Osteoblast (primary cell): Measurements from ENCODE around the gene GNAI1. TPM values are rescaled to one million over a fixed set of nuclear protein-coding genes. Genes with fewer than 3 reads are reported as not detected.

Source experiments
- DNase-seq: peaks from one replicate; pipeline ENCODE4 v3.0.0; 2011; ENCODE audit warnings: low spot score, mixed read lengths; ENCODE audit not compliant: insufficient read length; ENCODE audit errors: missing footprints
- H2AFZ ChIP-seq: 2 replicates; pipeline ENCODE4 v1.6.0; 2011; ENCODE audit warnings: mild to moderate bottlenecking, low read length
- H3K27ac ChIP-seq: 2 replicates; pipeline ENCODE4 v1.5.1; 2011; ENCODE audit warnings: mild to moderate bottlenecking, low read depth, low read length, moderate library complexity
- H3K27me3 ChIP-seq: 2 replicates; pipeline ENCODE4 v1.6.0; 2012; ENCODE audit warnings: mild to moderate bottlenecking, control low read depth, inconsistent platforms, low read length, moderate library complexity; ENCODE audit not compliant: insufficient read depth
- H3K36me3 ChIP-seq: 2 replicates; pipeline ENCODE4 v1.5.1; 2011; ENCODE audit warnings: mild to moderate bottlenecking, low read length, control low read depth, moderate library complexity; ENCODE audit not compliant: insufficient read depth
- H3K4me1 ChIP-seq: 2 replicates; pipeline ENCODE4 v1.5.1; 2011; ENCODE audit warnings: mild to moderate bottlenecking, low read length, control low read depth, moderate library complexity; ENCODE audit not compliant: insufficient read depth
- H3K4me2 ChIP-seq: 2 replicates; pipeline ENCODE4 v1.6.0; 2011; ENCODE audit warnings: mild to moderate bottlenecking, low read length; ENCODE audit not compliant: insufficient read depth
- H3K4me3 ChIP-seq: fragments of 200-600 bp; sonication (generic); 3 replicates; pipeline ENCODE4 v1.5.1; 2012; ENCODE audit warnings: mild to moderate bottlenecking, low read length, inconsistent platforms; ENCODE audit not compliant: insufficient read depth
- H3K79me2 ChIP-seq: 2 replicates; pipeline ENCODE4 v1.6.0; 2012; ENCODE audit warnings: mild to moderate bottlenecking, low read length, control low read depth, inconsistent platforms; ENCODE audit not compliant: insufficient read depth
- H3K9me3 ChIP-seq: 2 replicates; pipeline ENCODE4 v1.5.1; 2011; ENCODE audit warnings: low read depth, low read length, control low read depth
- H4K20me1 ChIP-seq: 2 replicates; pipeline ENCODE4 v1.6.0; 2012; ENCODE audit warnings: mild to moderate bottlenecking, low read length, control low read depth; ENCODE audit not compliant: insufficient read depth
- total RNA-seq: library from RNA; depleted of rRNA; stranded (reverse); fragments of >200 nt; gene quantifications from 2 replicates; pipeline ENCODE4 v1.2.3, GENCODE V29; 2012
- TF ChIP-seq, protein P1 (sequence below): IDR thresholded peaks from 2 replicates; pipeline ENCODE4 v1.5.1; 2011; ENCODE audit warnings: mild to moderate bottlenecking, low read depth, low read length, moderate library complexity; ENCODE audit errors: extremely low read depth

The GNAI1 gene
- total RNA-seq, 1 donor: 36.2 TPM

DNA sequence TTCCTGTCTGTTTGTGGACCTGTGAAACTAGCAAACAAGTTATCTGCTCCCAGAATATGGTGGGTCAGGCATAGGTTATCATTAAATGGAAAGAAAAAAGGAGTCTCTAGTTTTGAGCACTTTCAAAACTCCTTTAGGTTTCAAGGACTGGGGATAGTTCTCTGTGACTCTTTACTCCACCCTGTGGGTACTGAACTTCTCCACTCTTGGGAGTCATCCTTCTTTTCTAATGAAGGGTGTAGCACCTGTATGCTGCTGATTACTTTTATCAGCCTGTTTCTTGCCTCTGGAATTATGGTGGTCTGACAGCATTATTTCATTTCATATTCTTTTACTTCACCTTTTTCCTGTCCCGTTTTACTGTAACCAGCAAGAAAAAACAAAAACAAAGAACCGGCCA lies 6.7 kb downstream of the GNAI1 start:
- no peak for DNase-seq

DNA sequence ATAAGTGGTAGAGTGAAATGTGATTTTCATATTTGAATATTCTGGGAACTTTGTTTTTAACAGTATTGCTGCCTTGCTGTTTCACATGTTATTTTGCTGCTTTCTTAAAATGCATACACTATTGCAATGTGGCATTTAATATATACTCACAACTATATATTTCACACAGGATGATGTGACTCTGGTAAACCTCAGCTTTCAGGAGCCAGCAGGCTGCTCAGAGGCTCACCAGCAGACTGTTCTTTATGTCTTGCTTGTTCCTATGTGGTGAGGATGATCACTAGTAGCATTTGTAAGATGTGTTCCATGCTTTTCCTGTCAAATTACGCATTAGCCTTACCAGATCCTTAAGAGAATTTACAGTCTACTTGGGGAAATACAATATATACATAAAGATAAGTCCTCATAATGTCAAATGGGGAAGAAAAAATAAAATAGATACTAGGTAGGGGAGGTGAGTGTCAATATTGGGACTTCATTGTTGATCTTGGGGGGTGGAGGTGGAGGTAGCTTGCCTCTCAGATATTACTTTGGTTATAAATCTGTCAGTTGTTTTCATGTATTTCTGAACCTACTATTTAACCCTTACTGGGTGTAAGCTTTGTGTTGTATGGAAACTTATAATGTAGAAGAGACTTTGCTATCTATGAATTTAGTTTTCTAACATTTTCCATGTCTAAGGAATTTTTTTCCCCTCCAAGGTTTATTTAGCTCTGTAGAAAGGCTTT lies 8.4 kb downstream of the GNAI1 start:
- H3K27ac ChIP-seq: no peak overlapping the region
- H3K4me3 ChIP-seq: no peak overlapping the region
- no peak overlapping the region for H2AFZ ChIP-seq
- H3K79me2 ChIP-seq: peaks cover 91% of the 10 kb centered on the region
- TF ChIP-seq, protein P1, sequence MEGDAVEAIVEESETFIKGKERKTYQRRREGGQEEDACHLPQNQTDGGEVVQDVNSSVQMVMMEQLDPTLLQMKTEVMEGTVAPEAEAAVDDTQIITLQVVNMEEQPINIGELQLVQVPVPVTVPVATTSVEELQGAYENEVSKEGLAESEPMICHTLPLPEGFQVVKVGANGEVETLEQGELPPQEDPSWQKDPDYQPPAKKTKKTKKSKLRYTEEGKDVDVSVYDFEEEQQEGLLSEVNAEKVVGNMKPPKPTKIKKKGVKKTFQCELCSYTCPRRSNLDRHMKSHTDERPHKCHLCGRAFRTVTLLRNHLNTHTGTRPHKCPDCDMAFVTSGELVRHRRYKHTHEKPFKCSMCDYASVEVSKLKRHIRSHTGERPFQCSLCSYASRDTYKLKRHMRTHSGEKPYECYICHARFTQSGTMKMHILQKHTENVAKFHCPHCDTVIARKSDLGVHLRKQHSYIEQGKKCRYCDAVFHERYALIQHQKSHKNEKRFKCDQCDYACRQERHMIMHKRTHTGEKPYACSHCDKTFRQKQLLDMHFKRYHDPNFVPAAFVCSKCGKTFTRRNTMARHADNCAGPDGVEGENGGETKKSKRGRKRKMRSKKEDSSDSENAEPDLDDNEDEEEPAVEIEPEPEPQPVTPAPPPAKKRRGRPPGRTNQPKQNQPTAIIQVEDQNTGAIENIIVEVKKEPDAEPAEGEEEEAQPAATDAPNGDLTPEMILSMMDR: no peak
- no peaks in the 10 kb centered on the region for H3K9me3 ChIP-seq
- no peaks in the 10 kb centered on the region for H3K36me3 ChIP-seq
- no peak for DNase-seq
- no peak overlapping the region for H3K4me2 ChIP-seq
- peaks cover 7% of the 10 kb centered on the region for H4K20me1 ChIP-seq
- no peaks in the 10 kb centered on the region for H3K27me3 ChIP-seq
- peaks cover 32% of the 10 kb centered on the region for H3K4me1 ChIP-seq

More for the DNA sequence above, 6.7 kb downstream of the GNAI1 start:
- Histone ChIP-seq H2AFZ (no peak overlapping the region), H3K79me2 (peaks cover 95% of the 10 kb centered on the region), H3K27ac (no peak overlapping the region), H3K9me3 (no peaks in the 10 kb centered on the region), H3K27me3 (no peaks in the 10 kb centered on the region), H3K4me3 (no peak overlapping the region), H3K4me2 (no peak overlapping the region), H4K20me1 (peaks cover 13% of the 10 kb centered on the region), H3K4me1 (peaks cover 27% of the 10 kb centered on the region), H3K36me3 (no peaks in the 10 kb centered on the region)
- TF ChIP-seq, protein P1: no peak

DNA sequence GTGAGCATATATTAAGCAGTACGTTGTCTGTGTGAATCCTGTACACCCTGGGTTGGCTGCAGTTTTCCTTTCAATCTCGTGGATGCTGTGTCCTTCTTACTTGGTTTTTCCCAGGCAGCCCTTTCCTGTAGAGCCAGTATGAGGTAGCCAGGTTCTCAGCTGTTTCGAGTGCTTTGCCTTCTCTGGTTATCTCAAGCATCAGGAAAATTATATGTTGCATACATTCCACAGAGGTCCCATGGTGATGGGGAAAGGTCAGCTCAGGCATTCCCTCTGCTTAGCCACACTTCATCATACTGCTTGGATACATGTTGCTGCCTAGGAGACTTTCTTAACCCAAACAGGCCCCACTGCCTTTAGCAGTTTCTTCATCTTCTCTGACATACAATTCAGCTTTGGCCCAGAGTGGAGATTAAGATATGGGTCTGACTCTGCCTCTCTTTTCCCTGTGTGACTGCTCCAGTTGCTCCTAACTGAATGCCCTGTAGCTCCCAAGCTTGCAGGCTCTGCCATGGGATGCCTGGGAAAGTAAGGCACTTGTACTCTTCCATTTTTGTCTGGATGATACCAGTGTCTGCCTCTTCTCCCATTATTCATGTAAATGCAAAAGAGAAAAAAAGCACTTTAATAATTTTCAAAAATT lies 11.3 kb downstream of the GNAI1 start:
- DNase-seq: no peak
- H3K4me3 ChIP-seq: peak overlapping the region; percentile 19
- H3K27me3 ChIP-seq: no peaks in the 10 kb centered on the region
- peak overlapping the region; percentile 88 for H3K27ac ChIP-seq
- H3K4me2 ChIP-seq: peak overlapping the region; percentile 57
- peaks cover 39% of the 10 kb centered on the region for H3K4me1 ChIP-seq
- H4K20me1 ChIP-seq: no peaks in the 10 kb centered on the region
- H3K36me3 ChIP-seq: no peaks in the 10 kb centered on the region
- no peak overlapping the region for H2AFZ ChIP-seq
- TF ChIP-seq, protein P1: no peak
- H3K79me2 ChIP-seq: peaks cover 88% of the 10 kb centered on the region
- H3K9me3 ChIP-seq: no peaks in the 10 kb centered on the region

DNA sequence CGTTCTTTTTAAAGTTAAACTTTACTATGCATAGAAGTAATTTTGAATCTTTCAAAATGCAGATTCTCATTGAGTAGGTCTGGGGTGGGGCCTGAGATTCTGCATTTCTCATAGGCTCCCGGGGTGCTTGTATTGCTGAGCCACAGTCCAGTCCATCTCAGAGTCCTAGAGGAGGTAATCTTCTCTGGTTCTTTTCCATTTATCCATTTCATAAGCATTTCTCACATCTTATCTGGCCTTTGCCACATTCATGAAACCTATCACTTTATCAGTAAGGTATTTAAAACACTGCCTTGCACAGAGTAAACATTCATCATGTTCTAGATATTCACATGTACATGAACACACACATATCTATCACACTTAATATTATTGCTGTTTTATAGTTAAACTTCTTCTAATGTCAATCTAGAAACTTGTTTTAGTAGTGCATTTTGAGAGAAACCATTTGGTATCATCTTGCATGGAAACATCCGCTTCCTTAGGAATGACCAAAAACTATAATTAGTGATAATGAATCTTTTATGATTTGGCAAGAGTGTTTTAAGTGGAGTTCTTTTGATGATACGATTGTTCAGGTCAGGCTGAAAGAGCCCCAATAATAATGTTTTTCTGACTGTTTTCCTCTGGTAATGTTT lies 12.0 kb downstream of the GNAI1 start:
- H4K20me1 ChIP-seq: no peaks in the 10 kb centered on the region
- H3K9me3 ChIP-seq: no peaks in the 10 kb centered on the region
- peaks cover 46% of the 10 kb centered on the region for H3K4me1 ChIP-seq
- TF ChIP-seq, protein P1: no peak
- H3K79me2 ChIP-seq: peaks cover 86% of the 10 kb centered on the region
- H3K36me3 ChIP-seq: no peaks in the 10 kb centered on the region
- H3K4me3 ChIP-seq: no peak overlapping the region
- H3K4me2 ChIP-seq: no peak overlapping the region
- H3K27ac ChIP-seq: peak overlapping the region; percentile 88
- no peaks in the 10 kb centered on the region for H3K27me3 ChIP-seq
- no peak overlapping the region for H2AFZ ChIP-seq
- no peak for DNase-seq
